GM12878 (cell line): ENCODE measurements around the gene GALNT9. TPM values are rescaled to one million over a fixed set of nuclear protein-coding genes. Genes with fewer than 3 reads are reported as not detected.

ENCODE experiments used
- CUX1 ChIP-seq: IDR thresholded peaks from 2 replicates; pipeline ENCODE4 v1.6.1; 2012; ENCODE audit warnings: improper control_type of control experiment, low read depth, low read length; ENCODE audit not compliant: insufficient replicate concordance
- FOS ChIP-seq: IDR thresholded peaks from 3 replicates; pipeline ENCODE4 v1.6.1; 2011; ENCODE audit warnings: borderline replicate concordance; ENCODE audit not compliant: insufficient read length; ENCODE audit errors: extremely low read depth
- FOXK2 ChIP-seq: fragments of 450-650 bp; IDR thresholded peaks from 2 replicates; pipeline ENCODE4 v1.6.1; 2017; ENCODE audit warnings: mild to moderate bottlenecking, moderate library complexity
- IRF3 ChIP-seq: fragments of 450-650 bp; IDR thresholded peaks from 2 replicates; pipeline ENCODE4 v1.6.1; 2014; ENCODE audit warnings: mild to moderate bottlenecking
- MYC ChIP-seq: IDR thresholded peaks from 2 replicates; pipeline ENCODE4 v1.6.1; 2011; ENCODE audit warnings: mild to moderate bottlenecking, low read length, moderate library complexity, inconsistent platforms; ENCODE audit not compliant: insufficient read depth, insufficient replicate concordance, insufficient read length, severe bottlenecking
- PML ChIP-seq: IDR thresholded peaks from 2 replicates; pipeline ENCODE4 v1.6.1; 2012; ENCODE audit warnings: low read length, inconsistent platforms
- SMARCA5 ChIP-seq: fragments of 450-650 bp; IDR thresholded peaks from 2 replicates; pipeline ENCODE4 v1.6.1; 2017; ENCODE audit warnings: mild to moderate bottlenecking
- STAT3 ChIP-seq: IDR thresholded peaks from 2 replicates; pipeline ENCODE4 v1.6.1; 2011; ENCODE audit warnings: low read depth, low read length, improper control_type of control experiment
- USF1 ChIP-seq: IDR thresholded peaks from 2 replicates; pipeline ENCODE4 v1.6.1; 2011; ENCODE audit warnings: borderline replicate concordance, low read depth, mild to moderate bottlenecking, moderate library complexity, mixed read lengths, low read length; ENCODE audit not compliant: insufficient read depth; ENCODE audit errors: extremely low read length
- ZNF384 ChIP-seq: IDR thresholded peaks from 2 replicates; pipeline ENCODE4 v1.6.1; 2012; ENCODE audit warnings: low read depth, mild to moderate bottlenecking, low read length, improper control_type of control experiment, borderline replicate concordance
- ZSCAN29 ChIP-seq: fragments of 450-650 bp; IDR thresholded peaks from 2 replicates; pipeline ENCODE4 v1.6.1; 2017; ENCODE audit warnings: mild to moderate bottlenecking, moderate library complexity
- polyA plus RNA-seq, 11 experiments: library from polyadenylated mRNA; depleted of rRNA in 4 of 11; unstranded in 6 of 11; stranded (reverse) in 5 of 11; fragments of >200 nt; fragmentation: Nextera tagmentation in 4 of 11; fragmentation: Illumina TruSeq in 1 of 11; extraction: Ambion mirVana in 4 of 11; extraction: Trizol in 1 of 11; gene quantifications; 1 replicate in 1 of 11; 2 replicates in 10 of 11; pipeline versions ENCODE4 v1.2.1 to v1.2.3, GENCODE V29; 2011 to 2016; ENCODE audit warnings: inconsistent platforms in 2 of 11, missing spikeins in 2 of 11, low read depth in 1 of 11
- total RNA-seq, 4 experiments: library from RNA; depleted of rRNA in 3 of 4; stranded (reverse); fragments of >200 nt in 3 of 4; fragmentation: Illumina TruSeq in 1 of 4; extraction: Trizol in 1 of 4; gene quantifications; 2 replicates each; pipeline versions ENCODE4 v1.2.1 to v1.2.3, GENCODE V29; 2013 to 2021
- TF ChIP-seq, protein P1 (sequence below): fragments of 450-650 bp; IDR thresholded peaks from 2 replicates; pipeline ENCODE4 v1.6.1; 2017; ENCODE audit warnings: mild to moderate bottlenecking, low read depth, inconsistent platforms; ENCODE audit not compliant: poor library complexity, severe bottlenecking

GALNT9 gene
- total and polyA plus RNA-seq, 10 of the 15 experiments (the other 5 are each of a cell fraction or from before 2014, with no cell fraction given) = 0.04 TPM; not detected in 9

- TF ChIP-seq CUX1 = no peak
- TF ChIP-seq ZNF384 = no peak
- no peak for TF ChIP-seq STAT3
- TF ChIP-seq ZSCAN29 = no peak
- no peak for TF ChIP-seq SMARCA5
- no peak for TF ChIP-seq USF1
- TF ChIP-seq, protein P1, sequence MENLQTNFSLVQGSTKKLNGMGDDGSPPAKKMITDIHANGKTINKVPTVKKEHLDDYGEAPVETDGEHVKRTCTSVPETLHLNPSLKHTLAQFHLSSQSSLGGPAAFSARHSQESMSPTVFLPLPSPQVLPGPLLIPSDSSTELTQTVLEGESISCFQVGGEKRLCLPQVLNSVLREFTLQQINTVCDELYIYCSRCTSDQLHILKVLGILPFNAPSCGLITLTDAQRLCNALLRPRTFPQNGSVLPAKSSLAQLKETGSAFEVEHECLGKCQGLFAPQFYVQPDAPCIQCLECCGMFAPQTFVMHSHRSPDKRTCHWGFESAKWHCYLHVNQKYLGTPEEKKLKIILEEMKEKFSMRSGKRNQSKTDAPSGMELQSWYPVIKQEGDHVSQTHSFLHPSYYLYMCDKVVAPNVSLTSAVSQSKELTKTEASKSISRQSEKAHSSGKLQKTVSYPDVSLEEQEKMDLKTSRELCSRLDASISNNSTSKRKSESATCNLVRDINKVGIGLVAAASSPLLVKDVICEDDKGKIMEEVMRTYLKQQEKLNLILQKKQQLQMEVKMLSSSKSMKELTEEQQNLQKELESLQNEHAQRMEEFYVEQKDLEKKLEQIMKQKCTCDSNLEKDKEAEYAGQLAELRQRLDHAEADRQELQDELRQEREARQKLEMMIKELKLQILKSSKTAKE = no peak
- TF ChIP-seq MYC = no peak
- TF ChIP-seq IRF3 = no peak
- no peak for TF ChIP-seq PML
- no peak for TF ChIP-seq FOXK2
- TF ChIP-seq FOS = no peak
These were observed 99.5 kb downstream of the GALNT9 start (continued) for GRCh38 chr12:132229926-132230325.
